ENCODE results near the gene AATK. TPM values are rescaled to one million over a fixed set of nuclear protein-coding genes. Genes with fewer than 3 reads are reported as not detected.

Gene AATK
- total and polyA plus RNA-seq, 2 of the 13 experiments (the other 11 are each of a cell fraction or from before 2014, with no cell fraction given): 2.9 to 8.4 TPM

DNA sequence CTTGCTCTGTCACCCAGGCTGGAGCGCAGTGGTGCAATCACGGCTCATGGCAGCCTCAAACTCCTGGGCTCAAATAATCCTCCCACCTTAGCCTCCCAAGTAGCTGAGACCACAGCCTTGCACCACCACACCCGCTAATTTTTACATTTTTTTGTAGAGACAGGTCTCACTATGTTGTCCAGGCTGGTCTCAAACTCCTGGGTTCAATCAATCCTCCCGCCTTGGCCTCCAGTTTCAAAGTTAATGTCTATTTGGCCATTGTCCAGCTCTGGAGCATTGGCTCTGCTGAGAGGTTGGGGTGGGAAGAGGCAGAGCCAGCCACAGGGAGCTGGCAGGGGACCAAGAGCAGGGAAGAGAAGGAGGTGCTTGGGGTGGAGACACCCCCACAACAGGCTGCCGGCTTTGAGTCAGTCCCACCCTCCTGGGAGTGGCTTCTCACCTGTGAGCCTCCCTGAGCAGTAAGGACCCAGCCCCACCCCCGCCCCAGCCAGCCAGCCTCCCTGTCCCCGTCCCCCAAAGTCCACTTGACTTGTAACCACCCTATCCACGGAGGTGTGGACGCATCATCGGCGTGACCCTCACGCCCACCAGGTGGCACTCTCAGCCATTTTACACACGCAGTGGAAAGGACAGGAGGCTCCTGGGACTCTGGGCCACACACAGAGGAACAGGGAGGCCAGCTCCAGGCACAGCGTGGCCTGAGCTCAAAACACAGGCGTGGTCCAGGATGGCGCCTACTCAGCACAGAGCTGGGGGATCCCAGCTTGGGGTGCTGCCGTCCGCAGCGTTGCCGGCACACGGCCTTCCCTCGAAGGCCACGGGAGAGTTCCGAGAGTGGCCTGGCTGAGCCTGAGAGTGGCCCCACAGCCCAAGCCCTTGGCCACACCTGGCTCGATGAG, 23.5 kb downstream of the AATK start (continued):
- TF ChIP-seq, protein P1, sequence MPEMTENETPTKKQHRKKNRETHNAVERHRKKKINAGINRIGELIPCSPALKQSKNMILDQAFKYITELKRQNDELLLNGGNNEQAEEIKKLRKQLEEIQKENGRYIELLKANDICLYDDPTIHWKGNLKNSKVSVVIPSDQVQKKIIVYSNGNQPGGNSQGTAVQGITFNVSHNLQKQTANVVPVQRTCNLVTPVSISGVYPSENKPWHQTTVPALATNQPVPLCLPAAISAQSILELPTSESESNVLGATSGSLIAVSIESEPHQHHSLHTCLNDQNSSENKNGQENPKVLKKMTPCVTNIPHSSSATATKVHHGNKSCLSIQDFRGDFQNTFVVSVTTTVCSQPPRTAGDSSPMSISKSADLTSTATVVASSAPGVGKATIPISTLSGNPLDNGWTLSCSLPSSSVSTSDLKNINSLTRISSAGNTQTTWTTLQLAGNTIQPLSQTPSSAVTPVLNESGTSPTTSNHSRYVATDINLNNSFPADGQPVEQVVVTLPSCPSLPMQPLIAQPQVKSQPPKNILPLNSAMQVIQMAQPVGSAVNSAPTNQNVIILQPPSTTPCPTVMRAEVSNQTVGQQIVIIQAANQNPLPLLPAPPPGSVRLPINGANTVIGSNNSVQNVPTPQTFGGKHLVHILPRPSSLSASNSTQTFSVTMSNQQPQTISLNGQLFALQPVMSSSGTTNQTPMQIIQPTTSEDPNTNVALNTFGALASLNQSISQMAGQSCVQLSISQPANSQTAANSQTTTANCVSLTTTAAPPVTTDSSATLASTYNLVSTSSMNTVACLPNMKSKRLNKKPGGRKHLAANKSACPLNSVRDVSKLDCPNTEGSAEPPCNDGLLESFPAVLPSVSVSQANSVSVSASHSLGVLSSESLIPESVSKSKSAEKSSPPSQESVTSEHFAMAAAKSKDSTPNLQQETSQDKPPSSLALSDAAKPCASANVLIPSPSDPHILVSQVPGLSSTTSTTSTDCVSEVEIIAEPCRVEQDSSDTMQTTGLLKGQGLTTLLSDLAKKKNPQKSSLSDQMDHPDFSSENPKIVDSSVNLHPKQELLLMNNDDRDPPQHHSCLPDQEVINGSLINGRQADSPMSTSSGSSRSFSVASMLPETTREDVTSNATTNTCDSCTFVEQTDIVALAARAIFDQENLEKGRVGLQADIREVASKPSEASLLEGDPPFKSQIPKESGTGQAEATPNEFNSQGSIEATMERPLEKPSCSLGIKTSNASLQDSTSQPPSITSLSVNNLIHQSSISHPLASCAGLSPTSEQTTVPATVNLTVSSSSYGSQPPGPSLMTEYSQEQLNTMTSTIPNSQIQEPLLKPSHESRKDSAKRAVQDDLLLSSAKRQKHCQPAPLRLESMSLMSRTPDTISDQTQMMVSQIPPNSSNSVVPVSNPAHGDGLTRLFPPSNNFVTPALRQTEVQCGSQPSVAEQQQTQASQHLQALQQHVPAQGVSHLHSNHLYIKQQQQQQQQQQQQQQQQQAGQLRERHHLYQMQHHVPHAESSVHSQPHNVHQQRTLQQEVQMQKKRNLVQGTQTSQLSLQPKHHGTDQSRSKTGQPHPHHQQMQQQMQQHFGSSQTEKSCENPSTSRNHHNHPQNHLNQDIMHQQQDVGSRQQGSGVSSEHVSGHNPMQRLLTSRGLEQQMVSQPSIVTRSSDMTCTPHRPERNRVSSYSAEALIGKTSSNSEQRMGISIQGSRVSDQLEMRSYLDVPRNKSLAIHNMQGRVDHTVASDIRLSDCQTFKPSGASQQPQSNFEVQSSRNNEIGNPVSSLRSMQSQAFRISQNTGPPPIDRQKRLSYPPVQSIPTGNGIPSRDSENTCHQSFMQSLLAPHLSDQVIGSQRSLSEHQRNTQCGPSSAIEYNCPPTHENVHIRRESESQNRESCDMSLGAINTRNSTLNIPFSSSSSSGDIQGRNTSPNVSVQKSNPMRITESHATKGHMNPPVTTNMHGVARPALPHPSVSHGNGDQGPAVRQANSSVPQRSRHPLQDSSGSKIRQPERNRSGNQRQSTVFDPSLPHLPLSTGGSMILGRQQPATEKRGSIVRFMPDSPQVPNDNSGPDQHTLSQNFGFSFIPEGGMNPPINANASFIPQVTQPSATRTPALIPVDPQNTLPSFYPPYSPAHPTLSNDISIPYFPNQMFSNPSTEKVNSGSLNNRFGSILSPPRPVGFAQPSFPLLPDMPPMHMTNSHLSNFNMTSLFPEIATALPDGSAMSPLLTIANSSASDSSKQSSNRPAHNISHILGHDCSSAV (CRISPR knock-in tag; IDR thresholded peaks at IDR 0.05; ENCODE audit: borderline replicate concordance): no peak
- TF ChIP-seq ZNF607 (CRISPR knock-in tag; IDR thresholded peaks at IDR 0.05; ENCODE audit: borderline replicate concordance) (no peak), ZBTB38 (CRISPR knock-in tag; IDR thresholded peaks at IDR 0.05) (0 out of 2 replicates have a peak, but pooled peaks have one; percentile 31), HOXA9 (CRISPR knock-in tag; IDR thresholded peaks at IDR 0.05; ENCODE audit: borderline replicate concordance) (no peak), CEBPB (IDR thresholded peaks at IDR 0.05; ENCODE audit: borderline replicate concordance, low read depth, low read length) (no peak), ARID4A (CRISPR knock-in tag; IDR thresholded peaks at IDR 0.05; ENCODE audit: borderline replicate concordance) (peak; percentile 54; the same call in 1 of the 2 replicates), NFE2L2 (IDR thresholded peaks at IDR 0.05; ENCODE audit: low read length) (no peak), RBAK (CRISPR knock-in tag; IDR thresholded peaks at IDR 0.05) (no peak), ZNF670 (CRISPR knock-in tag; IDR thresholded peaks at IDR 0.05; ENCODE audit: borderline replicate concordance) (no peak), ZNF496 (CRISPR knock-in tag; IDR thresholded peaks at IDR 0.05; ENCODE audit: insufficient replicate concordance) (no peak), ZFP1 (CRISPR knock-in tag; IDR thresholded peaks at IDR 0.05) (no peak), ZNF12 (CRISPR knock-in tag; IDR thresholded peaks at IDR 0.05) (0 out of 2 replicates have a peak, but pooled peaks have one; percentile 25), SPEN (CRISPR knock-in tag; IDR thresholded peaks at IDR 0.05; ENCODE audit: low read depth) (peak; percentile 57; the same call in 1 of the 2 replicates)

Data from HepG2 (cell line).